HG02852 (cell line): ENCODE results near the gene HMG20A.

ENCODE experiments used
- ATAC-seq: cut with Tn5 transposase; IDR thresholded peaks from one replicate; pipeline ENCODE4 v1.9.1; 2021; ENCODE audit warnings: mild to moderate bottlenecking, moderate library complexity; ENCODE audit not compliant: unreplicated experiment

HMG20A gene

GRCh38 chr15:77514641-77515402 lies 94.1 kb downstream of the HMG20A start:
- ATAC-seq: no peak

GRCh38 chr15:77515613-77516012 lies 94.9 kb downstream of the HMG20A start:
- no peak for ATAC-seq

- ATAC-seq: no peak
These were observed 95.4 kb downstream of the HMG20A start for GRCh38 chr15:77516076-77516475.

GRCh38 chr15:77516786-77517185 lies 96.1 kb downstream of the HMG20A start:
- ATAC-seq: no peak

GRCh38 chr15:77517579-77517978 lies 96.9 kb downstream of the HMG20A start:
- no peak for ATAC-seq

DNA sequence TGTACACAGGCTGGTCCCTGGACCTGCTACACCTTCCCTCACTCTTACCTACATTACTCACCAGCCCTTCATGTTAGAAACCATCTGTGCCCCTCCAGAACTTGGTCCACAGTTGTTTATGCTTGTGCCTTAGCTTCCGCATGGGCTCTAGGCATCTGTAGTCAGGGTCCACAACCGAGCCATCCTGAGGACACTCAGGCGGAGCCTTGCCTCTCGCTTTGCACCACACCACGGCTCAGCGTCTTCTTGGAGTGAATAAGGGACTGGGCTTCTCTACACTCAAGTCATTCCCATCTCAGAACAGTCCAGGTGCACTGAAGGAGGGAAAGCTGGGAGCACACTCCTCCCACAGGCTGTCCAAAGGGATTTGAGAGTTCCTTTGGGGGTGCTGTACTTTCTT lies 97.8 kb downstream of the HMG20A start:
- ATAC-seq: no peak

GRCh38 chr15:77519540-77519939 lies 98.9 kb downstream of the HMG20A start:
- no peak for ATAC-seq

GRCh38 chr15:77521206-77521605 lies 100.5 kb downstream of the HMG20A start:
- no peak for ATAC-seq

- ATAC-seq: no peak
These were observed 104.7 kb downstream of the HMG20A start for GRCh38 chr15:77525400-77525811.

GRCh38 chr15:77525907-77526594 lies 105.4 kb downstream of the HMG20A start:
- ATAC-seq: no peak

- no peak for ATAC-seq
These were observed 106.0 kb downstream of the HMG20A start for GRCh38 chr15:77526595-77527163.

- ATAC-seq: no peak
These were observed 106.6 kb downstream of the HMG20A start for GRCh38 chr15:77527164-77527778.

GRCh38 chr15:77527831-77528231 lies 107.1 kb downstream of the HMG20A start:
- ATAC-seq: no peak

DNA sequence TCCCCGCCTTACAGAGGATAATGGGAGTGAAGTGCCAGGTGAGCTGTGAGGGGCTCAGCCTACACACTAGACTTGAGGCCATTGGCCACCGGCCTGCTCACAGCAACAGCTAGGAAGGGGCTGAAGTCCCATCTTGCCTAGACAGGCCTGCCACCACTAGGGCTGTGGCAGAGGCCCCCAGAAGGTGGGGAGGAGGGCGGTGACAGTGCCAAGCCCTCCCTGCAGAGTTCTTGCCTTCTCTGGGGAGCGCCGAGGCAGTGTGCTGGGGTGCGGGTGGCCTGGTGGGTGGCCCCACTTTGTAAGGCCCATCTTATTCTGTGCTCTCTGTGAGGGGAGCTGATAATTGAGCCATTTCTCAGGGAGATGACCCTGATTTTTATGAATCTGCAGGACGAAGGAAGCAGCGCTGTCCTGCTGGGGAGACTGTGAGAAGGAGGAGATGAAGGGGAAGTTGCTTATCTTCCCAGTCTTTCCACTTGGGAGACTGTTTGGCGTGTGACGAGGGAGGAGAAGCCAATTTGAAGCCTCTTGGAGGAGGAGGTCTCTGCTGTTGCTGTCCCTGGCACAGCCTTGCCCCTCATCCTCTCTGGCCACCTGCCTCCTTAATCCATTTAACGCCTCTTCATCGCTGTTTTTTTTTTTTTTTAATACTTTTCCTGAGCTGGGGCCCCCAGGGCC lies 107.7 kb downstream of the HMG20A start:
- ATAC-seq: no peak

GRCh38 chr15:77528968-77529319 lies 108.3 kb downstream of the HMG20A start:
- ATAC-seq: no peak

DNA sequence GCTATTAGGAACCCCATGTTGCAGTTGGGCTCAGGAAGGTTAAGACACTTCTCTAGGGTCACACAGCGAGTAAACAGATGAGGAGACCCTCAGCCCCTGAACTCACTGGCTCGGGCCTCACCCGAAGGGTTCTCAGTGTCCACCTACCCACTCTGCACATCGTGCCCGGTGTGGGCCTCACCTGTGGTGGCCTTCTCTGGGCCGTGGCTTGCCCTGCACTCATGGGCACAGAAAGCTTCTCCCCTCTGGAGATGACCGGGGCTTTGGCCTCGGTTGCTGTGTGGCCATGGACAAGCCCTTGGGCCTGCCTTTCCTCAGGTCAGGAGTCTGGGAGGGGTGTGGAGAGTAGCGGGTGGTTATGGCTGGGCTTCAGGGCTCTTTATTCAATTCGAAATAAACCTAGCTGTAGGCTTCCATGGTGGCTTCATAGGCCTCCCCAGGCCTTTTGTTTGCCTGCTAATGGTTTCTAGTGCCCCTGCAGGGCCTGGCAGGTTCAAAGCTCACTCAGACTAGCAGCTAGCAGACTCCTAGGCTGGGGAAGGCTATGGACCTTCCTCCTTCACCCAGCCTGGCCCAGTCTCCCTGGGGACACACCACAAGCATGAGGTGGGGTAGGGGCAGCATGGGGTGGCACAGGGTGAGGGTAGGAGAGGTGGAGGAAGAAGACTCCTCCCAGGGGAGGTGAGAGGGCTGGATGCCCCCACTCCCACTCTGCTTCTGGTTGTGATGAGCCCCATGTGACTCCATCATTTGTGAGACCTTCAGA lies 108.9 kb downstream of the HMG20A start:
- ATAC-seq: no peak

DNA sequence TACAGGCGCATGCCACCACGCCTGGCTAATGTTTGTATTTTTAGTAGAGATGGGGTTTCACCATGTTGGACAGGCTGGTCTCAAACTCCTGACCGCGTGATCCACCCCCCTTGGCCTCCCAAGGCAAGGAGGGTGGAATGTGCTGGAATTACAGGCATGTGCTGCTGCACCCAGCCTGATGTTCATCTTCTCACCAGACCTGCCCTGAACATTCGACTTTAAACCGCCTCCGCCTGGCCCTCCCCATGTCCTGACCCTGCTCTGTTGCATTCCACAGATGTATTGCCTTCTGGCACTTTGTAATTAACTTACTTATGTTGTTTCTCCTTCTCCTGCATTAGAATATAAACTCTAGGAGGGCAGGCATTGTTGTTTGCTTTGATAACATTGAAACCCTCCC lies 109.9 kb downstream of the HMG20A start:
- ATAC-seq: no peak

- no peak for ATAC-seq
These were observed 110.7 kb downstream of the HMG20A start for GRCh38 chr15:77531191-77532000.

- ATAC-seq: no peak
These were observed 111.5 kb downstream of the HMG20A start for GRCh38 chr15:77532067-77532710.
